GM13977 (cell line): ENCODE results near the gene ZNF638.

ENCODE experiments used
- DNase-seq: peaks from one replicate; pipeline ENCODE4 v3.0.0; 2012; ENCODE audit warnings: low spot score
- in situ Hi-C: fragments of 300-500 bp; cut with MboI; formaldehyde crosslinking; loops from one replicate; pipeline ENCODE4 v1.12.0; 2022; ENCODE audit warnings: low sequenced_read_pairs, low pct_unique_long_range_greater_than_20kb, mixed read lengths, inconsistent platforms; ENCODE audit not compliant: unreplicated experiment
- TF ChIP-seq, protein P1 (sequence below): IDR thresholded peaks from 2 replicates; pipeline ENCODE4 v1.5.1; 2012; ENCODE audit warnings: mild to moderate bottlenecking, control low read depth; ENCODE audit not compliant: insufficient read depth; ENCODE audit errors: extremely low read depth, missing control alignments

Gene ZNF638

DNA sequence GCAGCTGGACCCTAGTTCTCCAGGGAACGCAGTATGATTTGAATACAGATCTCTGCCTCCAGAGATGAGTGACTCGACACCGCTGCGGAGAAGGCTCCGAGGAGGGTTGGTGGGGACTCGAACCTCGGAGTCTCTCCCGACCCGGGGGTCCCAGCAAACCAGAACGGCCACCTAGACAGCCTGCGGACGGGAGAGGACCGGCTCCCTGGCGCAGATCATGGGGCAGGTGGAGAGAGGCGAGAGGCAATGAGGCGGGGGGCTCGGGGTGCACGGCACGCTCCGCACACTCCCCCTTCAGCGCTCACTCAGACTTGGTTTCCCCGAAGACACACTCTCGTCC lies 134.3 kb downstream of the ZNF638 start:
- DNase-seq: no peak
- in situ Hi-C loops: no loop called here
- TF ChIP-seq, protein P1, sequence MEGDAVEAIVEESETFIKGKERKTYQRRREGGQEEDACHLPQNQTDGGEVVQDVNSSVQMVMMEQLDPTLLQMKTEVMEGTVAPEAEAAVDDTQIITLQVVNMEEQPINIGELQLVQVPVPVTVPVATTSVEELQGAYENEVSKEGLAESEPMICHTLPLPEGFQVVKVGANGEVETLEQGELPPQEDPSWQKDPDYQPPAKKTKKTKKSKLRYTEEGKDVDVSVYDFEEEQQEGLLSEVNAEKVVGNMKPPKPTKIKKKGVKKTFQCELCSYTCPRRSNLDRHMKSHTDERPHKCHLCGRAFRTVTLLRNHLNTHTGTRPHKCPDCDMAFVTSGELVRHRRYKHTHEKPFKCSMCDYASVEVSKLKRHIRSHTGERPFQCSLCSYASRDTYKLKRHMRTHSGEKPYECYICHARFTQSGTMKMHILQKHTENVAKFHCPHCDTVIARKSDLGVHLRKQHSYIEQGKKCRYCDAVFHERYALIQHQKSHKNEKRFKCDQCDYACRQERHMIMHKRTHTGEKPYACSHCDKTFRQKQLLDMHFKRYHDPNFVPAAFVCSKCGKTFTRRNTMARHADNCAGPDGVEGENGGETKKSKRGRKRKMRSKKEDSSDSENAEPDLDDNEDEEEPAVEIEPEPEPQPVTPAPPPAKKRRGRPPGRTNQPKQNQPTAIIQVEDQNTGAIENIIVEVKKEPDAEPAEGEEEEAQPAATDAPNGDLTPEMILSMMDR: no peak

DNA sequence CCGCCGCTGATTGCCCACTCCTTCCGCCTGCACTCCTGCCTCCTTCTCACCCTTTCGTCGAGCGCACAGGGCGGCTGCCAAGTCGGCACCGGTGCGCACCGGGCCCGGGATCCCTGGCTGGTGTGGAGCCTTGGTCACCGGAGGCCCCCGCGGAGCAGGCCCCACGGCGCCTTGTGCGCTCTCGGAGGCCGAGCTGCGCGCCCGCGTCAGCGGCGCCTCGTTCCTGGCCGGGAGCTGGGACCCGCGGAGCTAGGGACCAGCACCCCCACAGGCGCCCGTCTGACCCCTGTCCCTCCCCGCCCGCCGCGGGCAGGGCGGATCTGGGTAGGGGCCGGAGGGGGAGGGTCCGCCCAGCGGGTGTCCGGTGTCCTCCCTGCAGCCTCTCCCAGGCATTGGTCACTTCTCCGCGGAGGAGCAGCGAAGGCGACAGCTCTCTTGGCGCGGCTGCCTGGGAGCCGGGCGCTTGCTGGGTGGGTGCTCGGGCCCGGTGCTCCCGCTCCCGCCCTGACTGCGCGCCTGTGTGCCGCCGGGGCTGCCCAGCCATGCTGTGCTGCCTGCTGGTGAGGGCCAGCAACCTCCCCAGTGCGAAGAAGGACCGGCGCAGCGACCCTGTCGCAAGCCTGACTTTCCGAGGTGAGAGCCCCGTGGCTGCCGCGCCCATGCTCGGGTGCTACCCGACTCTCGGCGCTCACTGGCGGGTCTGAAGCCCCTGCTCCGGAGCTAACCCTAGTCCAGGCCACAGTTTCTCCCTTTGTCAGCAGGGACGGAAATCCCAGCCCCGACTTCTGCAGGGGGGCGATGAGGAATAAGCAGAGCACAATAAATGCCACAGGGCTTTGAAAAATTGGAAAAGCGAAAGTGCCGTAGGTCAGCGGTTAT lies 135.0 kb downstream of the ZNF638 start:
- TF ChIP-seq, protein P1: no peak
- in situ Hi-C loops: no loop called here
- DNase-seq: peak; percentile 56

DNA sequence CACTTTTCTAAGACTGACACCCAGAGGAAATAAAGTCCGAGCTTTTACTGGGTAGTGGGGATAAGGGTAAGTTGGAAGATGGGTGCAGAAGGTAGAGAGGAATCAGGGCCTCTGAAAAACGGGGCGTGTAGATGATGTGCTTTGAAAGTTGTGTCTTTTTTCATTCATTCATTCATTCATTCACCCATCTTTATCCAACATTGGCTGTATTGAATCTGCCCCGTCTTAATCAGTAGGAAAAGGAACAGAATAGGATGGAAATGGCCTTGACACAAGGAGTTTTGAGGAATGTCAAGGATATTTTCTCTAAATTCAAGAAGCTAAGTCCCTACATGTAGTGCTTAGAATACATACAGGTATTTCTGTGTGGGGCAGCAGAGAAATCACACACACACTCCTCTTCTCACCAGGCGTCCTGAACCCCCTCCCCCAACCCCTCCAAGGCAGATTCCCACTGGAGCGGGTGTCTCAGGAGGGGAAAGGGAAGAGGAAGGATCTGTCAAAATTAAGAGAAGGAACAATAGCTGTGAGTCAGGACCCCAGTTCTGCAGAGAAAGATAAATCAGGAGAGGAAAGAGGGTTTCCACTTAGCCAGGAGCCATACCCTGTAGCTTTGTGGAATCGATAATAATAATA lies 135.7 kb downstream of the ZNF638 start:
- no peak for DNase-seq
- TF ChIP-seq, protein P1: no peak
- in situ Hi-C loops: no loop called here

GRCh38 chr2:71468279-71469015 lies 136.9 kb downstream of the ZNF638 start:
- TF ChIP-seq, protein P1: no peak
- no peak for DNase-seq
- in situ Hi-C loops: no loop called here

- DNase-seq: no peak
- TF ChIP-seq, protein P1: no peak
- in situ Hi-C loops: no loop called here
Observed at GRCh38 chr2:71469403-71470398, 138.1 kb downstream of the ZNF638 start.
